GM12878 (cell line): ENCODE data around the gene SH3D19. TPM values are rescaled to one million over a fixed set of nuclear protein-coding genes. Genes with fewer than 3 reads are reported as not detected.

Source experiments
- ATAC-seq: fragments of 200-7000 bp; cut with Tn5 transposase; 3 replicates; pipeline ENCODE4 v1.9.1; 2020; ENCODE audit warnings: mild to moderate bottlenecking, moderate library complexity
- BruUV-seq: library from RNA; stranded (reverse); fragments of 400-500 nt; replicated peaks from 2 replicates; lab custom pipeline; 2021; lab: Mats Ljungman, UMichigan
- CTCF ChIA-PET: fragments of 300-600 bp; sonication (Branson Sonifier 250); formaldehyde crosslinking; extraction: SDS; loops from one replicate; lab custom pipeline; 2021; ENCODE audit warnings: inconsistent platforms; lab: Yijun Ruan, JAX
- POLR2A ChIA-PET: fragments of 350-600 bp; formaldehyde crosslinking; extraction: SDS; loops from one replicate; lab custom pipeline; 2021; ENCODE audit warnings: inconsistent platforms; lab: Charles Lee
- RAD21 ChIA-PET: fragments of 300-600 bp; sonication (Branson Sonifier 250); formaldehyde crosslinking; loops from one replicate; lab custom pipeline; 2023; ENCODE audit warnings: antibody characterized with exemption; ENCODE audit not compliant: unreplicated experiment; lab: Charles Lee
- SMC1A ChIA-PET: fragments of 300-600 bp; sonication (Branson Sonifier 250); formaldehyde crosslinking; loops from one replicate; lab custom pipeline; 2023; ENCODE audit not compliant: unreplicated experiment, uncharacterized antibody; lab: Charles Lee
- DNase-seq: peaks from one replicate; pipeline ENCODE4 v3.0.0-alpha.2; 2011; ENCODE audit warnings: low read depth, low spot score
- FAIRE-seq: peaks from 3 replicates; lab custom pipeline; 2011; peaks lifted over from hg19 to GRCh38; lab: Jason Lieb, UNC
- H2AFZ ChIP-seq: 2 replicates; pipeline ENCODE4 v1.6.0; 2011; ENCODE audit warnings: low read depth, low read length, control low read depth; ENCODE audit not compliant: control insufficient read depth
- H3K27ac ChIP-seq: 2 replicates; pipeline ENCODE4 v1.5.1; 2011; ENCODE audit warnings: control low read depth; ENCODE audit not compliant: control insufficient read depth, insufficient read depth
- H3K27me3 ChIP-seq, 2 experiments: replicated peaks in 1 of 2; 2 replicates each; pipeline versions ENCODE4 v1.6.0 to v1.6.1; 2011; ENCODE audit warnings: low read length in 1 of 2; ENCODE audit not compliant: control insufficient read depth in 2 of 2, insufficient read depth in 2 of 2
- H3K36me3 ChIP-seq, 2 experiments: 2 replicates each; pipeline ENCODE4 v1.5.1; 2011; ENCODE audit warnings: low read length in 1 of 2; ENCODE audit not compliant: control insufficient read depth in 2 of 2, insufficient read depth in 2 of 2
- H3K4me1 ChIP-seq: 2 replicates; pipeline ENCODE4 v1.6.1; 2011; ENCODE audit warnings: mild to moderate bottlenecking, low read length, moderate library complexity, mixed read lengths; ENCODE audit not compliant: control insufficient read depth, insufficient read depth
- H3K4me2 ChIP-seq: 2 replicates; pipeline ENCODE4 v1.6.0; 2011; ENCODE audit warnings: control low read depth; ENCODE audit not compliant: control insufficient read depth, insufficient read depth
- H3K4me3 ChIP-seq: fragments of 200-600 bp; sonication (generic); 2 replicates; pipeline ENCODE4 v1.5.1; 2016
- H3K79me2 ChIP-seq: 2 replicates; pipeline ENCODE4 v1.6.0; 2011; ENCODE audit warnings: low read length; ENCODE audit not compliant: control insufficient read depth, insufficient read depth
- H3K9ac ChIP-seq: 2 replicates; pipeline ENCODE4 v1.8.0; 2011; ENCODE audit warnings: low read length, control low read depth, mixed read lengths; ENCODE audit not compliant: control insufficient read depth, insufficient read depth
- H3K9me3 ChIP-seq: replicated peaks from 3 replicates; pipeline ENCODE4 v1.5.1; 2011; ENCODE audit warnings: mild to moderate bottlenecking, low read length; ENCODE audit not compliant: control insufficient read depth, insufficient read depth
- H4K20me1 ChIP-seq: 2 replicates; pipeline ENCODE4 v1.6.0; 2011; ENCODE audit not compliant: control insufficient read depth, insufficient read depth
- FOXK2 ChIP-seq: fragments of 450-650 bp; IDR thresholded peaks from 2 replicates; pipeline ENCODE4 v1.6.1; 2017; ENCODE audit warnings: mild to moderate bottlenecking, moderate library complexity
- MEF2B ChIP-seq: fragments of 450-650 bp; IDR thresholded peaks from 2 replicates; pipeline ENCODE4 v1.6.1; 2018; ENCODE audit warnings: mild to moderate bottlenecking, moderate library complexity; ENCODE audit not compliant: partially characterized antibody, poor library complexity, severe bottlenecking
- WGBS: methylation state at CpG from one replicate; pipeline ENCODE4 v1.1.6; 2016; ENCODE audit warnings: low lambda C conversion rate; ENCODE audit not compliant: insufficient replicate concordance, insufficient coverage; ENCODE audit errors: missing lambda C conversion rate; 5-methylcytosine and 5-hydroxymethylcytosine counted together
- in situ Hi-C: fragments of 300-500 bp; cut with MboI; formaldehyde crosslinking; loops from 9 replicates; pipeline ENCODE4 v1.14.3; 2018; ENCODE audit warnings: mixed read lengths
- intact Hi-C: fragments of 100-400 bp; cut with micrococcal nuclease; formaldehyde crosslinking; loops from one replicate; pipeline ENCODE4 v1.14.2; 2022; ENCODE audit not compliant: unreplicated experiment
- polyA plus RNA-seq, 11 experiments: library from polyadenylated mRNA; depleted of rRNA in 4 of 11; unstranded in 6 of 11; stranded (reverse) in 5 of 11; fragments of >200 nt; fragmentation: Nextera tagmentation in 4 of 11; fragmentation: Illumina TruSeq in 1 of 11; extraction: Ambion mirVana in 4 of 11; extraction: Trizol in 1 of 11; gene quantifications; 1 replicate in 1 of 11; 2 replicates in 10 of 11; pipeline versions ENCODE4 v1.2.1 to v1.2.3, GENCODE V29; 2011 to 2016; ENCODE audit warnings: inconsistent platforms in 2 of 11, missing spikeins in 2 of 11, low read depth in 1 of 11
- total RNA-seq, 4 experiments: library from RNA; depleted of rRNA in 3 of 4; stranded (reverse); fragments of >200 nt in 3 of 4; fragmentation: Illumina TruSeq in 1 of 4; extraction: Trizol in 1 of 4; gene quantifications; 2 replicates each; pipeline versions ENCODE4 v1.2.1 to v1.2.3, GENCODE V29; 2013 to 2021
- TF ChIP-seq, protein P1 (sequence below): fragments of 450-650 bp; IDR thresholded peaks from 2 replicates; pipeline ENCODE4 v1.6.1; 2018; ENCODE audit warnings: borderline replicate concordance, mild to moderate bottlenecking; ENCODE audit not compliant: partially characterized antibody

Gene SH3D19
- total and polyA plus RNA-seq, 10 of the 15 experiments (the other 5 are each of a cell fraction or from before 2014, with no cell fraction given) = 0.03 to 6.9 (median 0.33) TPM; not detected in 3

DNA sequence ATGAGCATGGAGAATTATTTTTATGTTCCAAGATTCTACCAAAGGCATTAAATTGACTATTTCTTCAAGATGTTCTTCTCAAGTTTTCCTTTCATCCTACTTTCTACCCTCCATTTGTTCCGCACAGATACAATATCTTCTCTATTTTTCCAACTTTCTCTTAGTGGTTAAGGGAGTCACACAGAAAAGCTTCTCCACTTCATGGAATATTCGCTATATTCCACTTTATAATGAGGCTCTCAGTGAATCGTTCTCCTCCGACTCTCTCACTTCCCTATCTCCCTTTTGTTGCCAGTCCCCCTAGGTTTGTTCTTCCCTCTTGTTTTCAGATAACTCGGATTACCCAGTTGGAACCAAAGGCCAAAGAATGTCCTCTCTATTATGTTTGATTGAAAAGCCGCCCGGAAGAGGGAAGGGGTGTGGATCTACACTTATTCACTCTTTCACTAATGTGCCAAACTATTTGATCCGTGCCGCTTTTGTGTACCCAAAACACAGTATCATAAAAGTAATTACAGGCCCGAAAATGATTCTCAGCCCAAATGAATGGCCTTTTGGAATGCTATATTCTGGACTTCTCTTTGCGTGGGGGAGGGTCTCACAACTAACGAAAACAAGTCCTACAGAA lies 1.2 kb downstream of the SH3D19 start (continued):
- TF ChIP-seq, protein P1, sequence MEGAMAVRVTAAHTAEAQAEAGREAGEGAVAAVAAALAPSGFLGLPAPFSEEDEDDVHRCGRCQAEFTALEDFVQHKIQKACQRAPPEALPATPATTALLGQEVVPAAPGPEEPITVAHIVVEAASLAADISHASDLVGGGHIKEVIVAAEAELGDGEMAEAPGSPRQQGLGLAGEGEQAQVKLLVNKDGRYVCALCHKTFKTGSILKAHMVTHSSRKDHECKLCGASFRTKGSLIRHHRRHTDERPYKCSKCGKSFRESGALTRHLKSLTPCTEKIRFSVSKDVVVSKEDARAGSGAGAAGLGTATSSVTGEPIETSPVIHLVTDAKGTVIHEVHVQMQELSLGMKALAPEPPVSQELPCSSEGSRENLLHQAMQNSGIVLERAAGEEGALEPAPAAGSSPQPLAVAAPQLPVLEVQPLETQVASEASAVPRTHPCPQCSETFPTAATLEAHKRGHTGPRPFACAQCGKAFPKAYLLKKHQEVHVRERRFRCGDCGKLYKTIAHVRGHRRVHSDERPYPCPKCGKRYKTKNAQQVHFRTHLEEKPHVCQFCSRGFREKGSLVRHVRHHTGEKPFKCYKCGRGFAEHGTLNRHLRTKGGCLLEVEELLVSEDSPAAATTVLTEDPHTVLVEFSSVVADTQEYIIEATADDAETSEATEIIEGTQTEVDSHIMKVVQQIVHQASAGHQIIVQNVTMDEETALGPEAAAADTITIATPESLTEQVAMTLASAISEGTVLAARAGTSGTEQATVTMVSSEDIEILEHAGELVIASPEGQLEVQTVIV = no peak

DNA sequence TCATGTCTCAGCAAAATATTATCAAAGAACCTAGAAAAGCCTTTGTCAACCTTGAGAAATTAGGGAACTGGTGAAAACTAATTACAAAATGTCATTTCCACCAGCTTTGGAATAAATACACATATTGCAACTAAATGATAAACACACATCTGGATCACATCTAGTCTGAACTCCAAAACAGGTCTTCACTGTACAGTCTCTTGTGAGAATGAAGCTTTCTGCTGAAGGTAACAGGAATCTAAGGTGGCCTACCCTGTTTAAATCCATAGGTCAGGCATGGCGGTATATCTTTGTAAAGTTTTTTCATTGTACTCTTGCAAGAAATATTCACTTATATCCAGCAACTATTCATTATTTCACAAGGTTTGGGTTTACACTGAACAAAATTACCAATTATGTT lies 1.7 kb downstream of the SH3D19 start:
- no peak for TF ChIP-seq MEF2B
- no peak for TF ChIP-seq FOXK2
- Histone ChIP-seq H2AFZ (no peak overlapping the region), H4K20me1 (no peaks in the 10 kb centered on the region), H3K79me2 (no peaks in the 10 kb centered on the region), H3K4me1 (no peaks in the 10 kb centered on the region), H3K27ac (no peak overlapping the region), H3K9me3 (no peaks in the 10 kb centered on the region; the same call in 2 of the 3 replicates), H3K36me3 (no peaks in the 10 kb centered on the region), H3K4me2 (no peak overlapping the region), H3K4me3 (no peak overlapping the region), H3K27me3 (peaks cover 10 to 13% of the 10 kb centered on the region in 2 experiments), H3K9ac (no peak overlapping the region)
- ChIA-PET CTCF (interaction anchor here (0.7 to 1.0 kb wide), 2 partner anchors 10 kb away, joined by 3 read pairs; no protein-coding TSS in a partner anchor), SMC1A (no interaction called here), RAD21 (no interaction called here), POLR2A (no interaction called here)
- BruUV-seq = no TSS peak
- FAIRE-seq (no peak), DNase-seq (no peak), ATAC-seq (no peak)
- in situ Hi-C loops (no loop called here), intact Hi-C loops (no loop called here)
- 58% methylated on average over 1 of the region's 1 CpG for WGBS
